Stimulated activated CD8-positive, alpha-beta memory T cell treated with anti-CD3 and anti-CD28 coated beads, Interleukin-4, amount 100 ng/mL, for 48 hours (primary cell): ENCODE results near the gene NPFF.
"Not testable (repeated sequence)": the region's sequence is repeated elsewhere in the genome, so short reads cannot be mapped to it uniquely, and the experiment has no call there.

Experiments used
- DNase-seq: peaks from one replicate; pipeline ENCODE4 v3.0.0-alpha.2; 2020

The NPFF gene

GRCh38 chr12:53506881-53507602, at the start of gene NPFF:
NPFF (minus strand) TSS chr12:53507484; CDS start chr12:53507474, 10 bp downstream.
- no peak for DNase-seq

- no peak for DNase-seq
Observed at GRCh38 chr12:53552361-53553327, 45.4 kb upstream of the NPFF start.

GRCh38 chr12:53551889-53552291, 44.6 kb upstream of the NPFF start:
- DNase-seq, result no peak

GRCh38 chr12:53550595-53550994, 43.3 kb upstream of the NPFF start:
- no peak for DNase-seq

- DNase-seq, result not testable (repeated sequence)
Observed at GRCh38 chr12:53550131-53550530, 42.8 kb upstream of the NPFF start.

GRCh38 chr12:53548354-53548753, 41.1 kb upstream of the NPFF start:
- DNase-seq, result not testable (repeated sequence)

GRCh38 chr12:53543539-53543938, 36.3 kb upstream of the NPFF start:
- peak; percentile 52 for DNase-seq

- no peak for DNase-seq
Observed at GRCh38 chr12:53539526-53539925, 32.2 kb upstream of the NPFF start.

GRCh38 chr12:53538209-53538689, 31.0 kb upstream of the NPFF start:
- DNase-seq, result no peak

- no peak for DNase-seq
Observed at GRCh38 chr12:53536962-53537361, 29.7 kb upstream of the NPFF start.

- no peak for DNase-seq
Observed at GRCh38 chr12:53533471-53533870, 26.2 kb upstream of the NPFF start.

- no peak for DNase-seq
Observed at GRCh38 chr12:53532524-53533445, 25.5 kb upstream of the NPFF start.

- no peak for DNase-seq
Observed at GRCh38 chr12:53532021-53532420, 24.7 kb upstream of the NPFF start.

GRCh38 chr12:53530920-53531319, 23.6 kb upstream of the NPFF start:
- no peak for DNase-seq

GRCh38 chr12:53530061-53530460, 22.8 kb upstream of the NPFF start:
- no peak for DNase-seq

GRCh38 chr12:53524476-53524875, 17.2 kb upstream of the NPFF start:
- DNase-seq, result no peak

GRCh38 chr12:53523131-53523530, 15.8 kb upstream of the NPFF start:
- DNase-seq, result no peak

- DNase-seq, result no peak
Observed at GRCh38 chr12:53518381-53518780, 11.1 kb upstream of the NPFF start.

- DNase-seq, result no peak
Observed at GRCh38 chr12:53516758-53517455, 9.6 kb upstream of the NPFF start.

GRCh38 chr12:53515291-53515680, 8.0 kb upstream of the NPFF start:
- DNase-seq, result no peak

GRCh38 chr12:53514628-53515290, 7.5 kb upstream of the NPFF start:
- DNase-seq, result no peak
